Heart right ventricle (tissue), 16 donors: Measurements from ENCODE around the gene CFDP1. TPM values are rescaled to one million over a fixed set of nuclear protein-coding genes. Genes with fewer than 3 reads are reported as not detected.

Experiments
- ATAC-seq, 8 donors: fragments of 200-7000 bp; cut with Tn5 transposase; one replicate each; pipeline ENCODE4 v1.9.1; 2020; ENCODE audit warnings: mild to moderate bottlenecking in 8 of 8, moderate library complexity in 8 of 8, moderate number of reproducible peaks in 1 of 8
- DNase-seq, 2 donors: peaks; one replicate each; pipeline ENCODE4 v3.0.0-alpha.2; 2020
- H3K27ac ChIP-seq, 10 donors: fragments of 200-600 bp; sonication (generic) in 2 of 10; one replicate each; pipeline versions ENCODE4 v1.5.0 to v1.8.0; 2020 to 2022; ENCODE audit warnings: mild to moderate bottlenecking in 3 of 10
- H3K27me3 ChIP-seq, 7 donors: fragments of 200-600 bp; one replicate each; pipeline ENCODE4 v1.8.0; 2021 to 2022; ENCODE audit warnings: mild to moderate bottlenecking in 2 of 7
- H3K36me3 ChIP-seq, 9 donors: fragments of 200-600 bp; sonication (generic) in 1 of 9; one replicate each; pipeline versions ENCODE4 v1.5.0 to v1.8.0; 2020 to 2022; ENCODE audit warnings: mild to moderate bottlenecking in 2 of 9
- H3K4me1 ChIP-seq, 9 donors: fragments of 200-600 bp; sonication (generic) in 1 of 9; one replicate each; pipeline versions ENCODE4 v1.5.0 to v1.8.0; 2020 to 2022; ENCODE audit warnings: mild to moderate bottlenecking in 4 of 9
- H3K4me3 ChIP-seq, 10 donors: fragments of 200-600 bp; sonication (generic) in 2 of 10; one replicate each; pipeline versions ENCODE4 v1.5.0 to v1.8.0; 2020 to 2022; ENCODE audit warnings: mild to moderate bottlenecking in 7 of 10, moderate library complexity in 2 of 10
- H3K9me3 ChIP-seq, 11 donors: fragments of 200-600 bp in 10 of 11; sonication (generic) in 2 of 11; one replicate each; pipeline versions ENCODE4 v1.5.0 to v1.8.0; 2013 to 2022; ENCODE audit warnings: mild to moderate bottlenecking in 2 of 11, control low read depth in 1 of 11, moderate library complexity in 1 of 11
- WGBS, 2 donors: extraction: QIAGEN DNeasy Blood & Tissue Kit; methylation state at CpG; one replicate each; pipeline ENCODE4 v1.1.7; 2013; ENCODE audit warnings: inconsistent platforms in 1 of 2; 5-methylcytosine and 5-hydroxymethylcytosine counted together
- intact Hi-C, 10 donors: fragments of 100-400 bp; cut with DNase I; formaldehyde crosslinking; loops; one replicate each; pipeline versions ENCODE4 v1.11.1 to v1.14.2; 2022
- polyA plus RNA-seq, 2 donors: library from polyadenylated mRNA; stranded (reverse); fragments of 200-250 nt; gene quantifications; one replicate each; pipeline ENCODE4 v1.2.3, GENCODE V29; 2013
- total RNA-seq, 10 donors: library from RNA; stranded (reverse); fragmentation: NEBNext Ultra II Directional in 3 of 10; extraction: Animal tissue kit (Norgen Biotek cat#: 25700) in 3 of 10; gene quantifications; one replicate each; pipeline versions ENCODE4 v1.2.1 to v1.2.4, GENCODE V29; 2021 to 2023
- TF ChIP-seq, protein P1 (sequence below), 9 donors: fragments of 200-600 bp; sonication (generic) in 2 of 9; IDR thresholded peaks; one replicate each; pipeline versions ENCODE4 v1.5.0 to v1.8.0; 2021 to 2022; ENCODE audit warnings: antibody characterized with exemption in 9 of 9, mild to moderate bottlenecking in 5 of 9, moderate library complexity in 1 of 9
- donor health status: Arrhythmogenic right ventricular cardiomyopathy.
- donor health status: ischemic (EF 13 %, LVEDD 7.1; RV severe dilation, severe dysfunction).
- donor health status: healthy with polysubstance abuse.
- donor health status: DM: no; HTN: yes; CAD: no.
- donor health status: DM: no; HTN: no; CAD: no.
- donor health status: ischemic (EF 25% LVEDD 6.9; RV normal size, moderate dysfunction).
- donor health status: ischemic (EF 25% LVEDD 5.7; RV mildly dilated, moderate dysfunction).
- donor health status: healthy.
- donor health status: DM: yes; HTN: yes; CAD: no.
- donor health status: Ischemic cardiomyopathy.
- donor health status: ischemic (EF 35%, LVEDD 5.7; RV mildly dilated, moderate dysfunction).
- donor health status: nonischemic (EF 11% LVEDD 7.7; RV severe dilation, severe dysfunction).
- donor health status: DM: yes; HTN: yes; CAD: no.
- donor health status: PGD.
- donor health status: ischemic (EF 29% LVEDD 5.4; RV normal size, mild dysfunction).
- donor health status: nonischemic (EF 23%, LVEDD 6.1; RV moderate dilation, normal function).

CFDP1 gene
- total and polyA plus RNA-seq, 12 donors: 19.0 to 63.6 (median 25.0) TPM

- intact Hi-C loops: no loop called here
- ATAC-seq: peak; percentile 30 to 78 (median 56)
- peak in 1 of 2 donors; percentile 18 for DNase-seq
- Histone ChIP-seq H3K36me3 (peaks cover 0 to 41% (median 12%) of the 10 kb centered on the region in 9 donors), H3K4me3 (no peak overlapping the region), H3K4me1 (peaks cover 0 to 25% (median 23%) of the 10 kb centered on the region in 9 donors), H3K9me3 (peaks cover 0 to 4% (median 0%) of the 10 kb centered on the region in 11 donors), H3K27ac (peak overlapping the region in 9 of 10 donors; percentile 32 to 78 (median 68)), H3K27me3 (peaks cover 0 to 14% (median 0%) of the 10 kb centered on the region in 7 donors)
- TF ChIP-seq, protein P1, sequence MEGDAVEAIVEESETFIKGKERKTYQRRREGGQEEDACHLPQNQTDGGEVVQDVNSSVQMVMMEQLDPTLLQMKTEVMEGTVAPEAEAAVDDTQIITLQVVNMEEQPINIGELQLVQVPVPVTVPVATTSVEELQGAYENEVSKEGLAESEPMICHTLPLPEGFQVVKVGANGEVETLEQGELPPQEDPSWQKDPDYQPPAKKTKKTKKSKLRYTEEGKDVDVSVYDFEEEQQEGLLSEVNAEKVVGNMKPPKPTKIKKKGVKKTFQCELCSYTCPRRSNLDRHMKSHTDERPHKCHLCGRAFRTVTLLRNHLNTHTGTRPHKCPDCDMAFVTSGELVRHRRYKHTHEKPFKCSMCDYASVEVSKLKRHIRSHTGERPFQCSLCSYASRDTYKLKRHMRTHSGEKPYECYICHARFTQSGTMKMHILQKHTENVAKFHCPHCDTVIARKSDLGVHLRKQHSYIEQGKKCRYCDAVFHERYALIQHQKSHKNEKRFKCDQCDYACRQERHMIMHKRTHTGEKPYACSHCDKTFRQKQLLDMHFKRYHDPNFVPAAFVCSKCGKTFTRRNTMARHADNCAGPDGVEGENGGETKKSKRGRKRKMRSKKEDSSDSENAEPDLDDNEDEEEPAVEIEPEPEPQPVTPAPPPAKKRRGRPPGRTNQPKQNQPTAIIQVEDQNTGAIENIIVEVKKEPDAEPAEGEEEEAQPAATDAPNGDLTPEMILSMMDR (IDR thresholded peaks at IDR 0.05): no peak
- WGBS, 2 donors: 62 to 65% methylated on average over 10 of the region's 10 CpGs
These were observed 144.6 kb downstream of the CFDP1 start for GRCh38 chr16:75288596-75289120.

DNA sequence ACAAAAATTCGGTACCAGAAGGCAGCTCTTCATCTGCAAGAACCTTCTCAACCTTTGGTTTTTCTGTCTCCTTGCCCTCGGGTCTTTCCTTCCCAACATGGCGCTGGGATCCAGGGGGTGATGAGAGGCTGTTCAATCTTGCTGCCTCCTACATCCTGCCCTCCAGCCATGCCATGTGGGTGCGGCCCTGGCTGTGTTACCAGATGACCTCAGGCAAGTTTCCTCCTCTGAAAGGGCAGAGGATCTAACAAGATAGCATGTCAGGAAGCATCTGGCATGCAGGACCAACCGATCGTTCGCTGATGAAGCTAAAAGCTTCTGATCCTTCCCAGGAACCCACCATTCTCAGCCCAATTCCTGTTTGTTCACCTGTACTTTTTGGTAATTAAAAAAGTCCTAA lies 145.1 kb downstream of the CFDP1 start:
- Histone ChIP-seq H3K27ac (peak overlapping the region in 8 of 10 donors; percentile 32 to 78 (median 70)), H3K4me3 (no peak overlapping the region), H3K36me3 (peaks cover 0 to 36% (median 9%) of the 10 kb centered on the region in 9 donors), H3K27me3 (peaks cover 0 to 14% (median 0%) of the 10 kb centered on the region in 7 donors), H3K9me3 (peaks cover 0 to 4% (median 0%) of the 10 kb centered on the region in 11 donors), H3K4me1 (peaks cover 0 to 25% (median 23%) of the 10 kb centered on the region in 9 donors)
- intact Hi-C loops: no loop called here
- DNase-seq (no peak), ATAC-seq (peak in 1 of 8 donors; percentile 33)
- 75 to 78% methylated on average over 7 of the region's 7 CpGs for WGBS, 2 donors
- TF ChIP-seq, protein P1 (IDR thresholded peaks at IDR 0.05): no peak

GRCh38 chr16:75287708-75288107 lies 145.6 kb downstream of the CFDP1 start:
- peaks cover 0 to 25% (median 23%) of the 10 kb centered on the region in 9 donors for H3K4me1 ChIP-seq
- TF ChIP-seq, protein P1 (IDR thresholded peaks at IDR 0.05): no peak
- H3K4me3 ChIP-seq: no peak overlapping the region
- intact Hi-C loops: no loop called here
- H3K9me3 ChIP-seq: peaks cover 0 to 4% (median 0%) of the 10 kb centered on the region in 11 donors
- DNase-seq (no peak), ATAC-seq (peak in 1 of 8 donors; percentile 31)
- peak overlapping the region in 3 of 10 donors; percentile 24 to 78 (median 61) for H3K27ac ChIP-seq
- 89 to 91% methylated on average over 5 of the region's 5 CpGs for WGBS, 2 donors
- H3K36me3 ChIP-seq: peaks cover 0 to 31% (median 4%) of the 10 kb centered on the region in 9 donors
- peaks cover 0 to 14% (median 0%) of the 10 kb centered on the region in 7 donors for H3K27me3 ChIP-seq

DNA sequence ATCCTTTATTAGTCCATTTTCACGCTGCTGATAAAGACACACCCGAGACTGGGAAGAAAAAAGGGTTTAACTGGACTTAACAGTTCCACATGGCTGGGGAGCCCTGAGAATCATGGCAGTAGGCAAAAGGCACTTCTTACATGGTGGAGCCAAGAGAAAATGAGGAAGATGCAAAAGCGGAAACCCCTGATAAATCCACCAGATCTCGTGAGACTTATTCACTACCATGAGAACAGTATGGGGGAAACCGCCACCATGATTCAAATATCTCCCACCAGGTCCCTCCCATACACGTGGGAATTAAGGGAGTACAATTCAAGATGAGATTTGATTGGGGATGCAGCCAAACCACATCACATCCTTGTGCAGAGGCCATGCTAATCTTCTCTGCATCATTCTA lies 146.9 kb downstream of the CFDP1 start:
- peaks cover 0 to 18% (median 0%) of the 10 kb centered on the region in 9 donors for H3K36me3 ChIP-seq
- H3K4me3 ChIP-seq: no peak overlapping the region
- intact Hi-C loops: no loop called here
- peaks cover 0 to 4% (median 0%) of the 10 kb centered on the region in 11 donors for H3K9me3 ChIP-seq
- TF ChIP-seq, protein P1 (IDR thresholded peaks at IDR 0.05): no peak
- H3K27me3 ChIP-seq: peaks cover 0 to 14% (median 0%) of the 10 kb centered on the region in 7 donors
- 89 to 90% methylated on average over 6 of the region's 6 CpGs for WGBS, 2 donors
- H3K4me1 ChIP-seq: peaks cover 0 to 25% (median 23%) of the 10 kb centered on the region in 9 donors
- H3K27ac ChIP-seq: no peak overlapping the region
- no peak for DNase-seq
- ATAC-seq: no peak
